H9 (cell line): Measurements from ENCODE around the gene CLK3. TPM values are rescaled to one million over a fixed set of nuclear protein-coding genes. Genes with fewer than 3 reads are reported as not detected.
"Not testable (repeated sequence)": the region's sequence is repeated elsewhere in the genome, so short reads cannot be mapped to it uniquely, and the experiment has no call there.

ENCODE experiments used
- DNase-seq: peaks from one replicate; pipeline ENCODE4 v3.0.0-alpha.2; 2017
- H2AFZ ChIP-seq: one replicate; pipeline ENCODE4 v1.6.1; 2013; ENCODE audit warnings: mild to moderate bottlenecking, low read length, control low read depth, moderate library complexity
- H2AK5ac ChIP-seq: 2 replicates; pipeline ENCODE4 v1.6.1; 2013; ENCODE audit warnings: low read length, control low read depth, mixed read lengths; ENCODE audit not compliant: insufficient read length
- H2BK120ac ChIP-seq: one replicate; pipeline ENCODE4 v1.6.1; 2013; ENCODE audit warnings: low read depth, mild to moderate bottlenecking, low read length, control low read depth, inconsistent platforms; ENCODE audit not compliant: poor library complexity, severe bottlenecking
- H2BK12ac ChIP-seq: 2 replicates; pipeline ENCODE4 v1.6.1; 2013; ENCODE audit warnings: low read length, control low read depth, mixed read lengths, low read depth; ENCODE audit not compliant: insufficient read length
- H2BK15ac ChIP-seq: 2 replicates; pipeline ENCODE4 v1.6.1; 2013; ENCODE audit warnings: low read depth, low read length, control low read depth
- H2BK20ac ChIP-seq: one replicate; pipeline ENCODE4 v1.6.1; 2013; ENCODE audit warnings: low read depth, mild to moderate bottlenecking, low read length, control low read depth, inconsistent platforms; ENCODE audit not compliant: poor library complexity, severe bottlenecking
- H2BK5ac ChIP-seq: 2 replicates; pipeline ENCODE4 v1.6.1; 2013; ENCODE audit warnings: low read length, control low read depth, mixed read lengths; ENCODE audit not compliant: insufficient read length
- H3K14ac ChIP-seq: 2 replicates; pipeline ENCODE4 v1.6.1; 2013; ENCODE audit warnings: low read length, control low read depth; ENCODE audit not compliant: insufficient read depth
- H3K18ac ChIP-seq: 2 replicates; pipeline ENCODE4 v1.6.1; 2013; ENCODE audit warnings: low read depth, mild to moderate bottlenecking, mixed read lengths, low read length, control low read depth; ENCODE audit not compliant: insufficient read length
- H3K23ac ChIP-seq: 2 replicates; pipeline ENCODE4 v1.6.1; 2013; ENCODE audit warnings: low read length, control low read depth, mixed read lengths, low read depth; ENCODE audit not compliant: insufficient read length
- H3K23me2 ChIP-seq: 2 replicates; pipeline ENCODE4 v1.6.1; 2013; ENCODE audit warnings: low read depth, mild to moderate bottlenecking, mixed read lengths, low read length, control low read depth; ENCODE audit not compliant: insufficient read length, poor library complexity, severe bottlenecking
- H3K27ac ChIP-seq: 2 replicates; pipeline ENCODE4 v1.5.1; 2013; ENCODE audit warnings: low read length, control low read depth, mixed read lengths, low read depth; ENCODE audit not compliant: insufficient read length
- H3K27me3 ChIP-seq: 2 replicates; pipeline ENCODE4 v1.6.1; 2013; ENCODE audit warnings: low read length, control low read depth, inconsistent platforms; ENCODE audit not compliant: insufficient read depth
- H3K4ac ChIP-seq: 2 replicates; pipeline ENCODE4 v1.6.1; 2013; ENCODE audit warnings: low read depth, mild to moderate bottlenecking, control low read depth, inconsistent platforms, low read length, moderate library complexity
- H3K4me1 ChIP-seq: 2 replicates; pipeline ENCODE4 v1.6.1; 2013; ENCODE audit warnings: low read length, control low read depth, inconsistent platforms; ENCODE audit not compliant: insufficient read depth
- H3K4me2 ChIP-seq: 2 replicates; pipeline ENCODE4 v1.6.1; 2013; ENCODE audit warnings: low read length, control low read depth, mixed read lengths; ENCODE audit not compliant: insufficient read length, insufficient read depth
- H3K56ac ChIP-seq: 2 replicates; pipeline ENCODE4 v1.6.1; 2013; ENCODE audit warnings: low read depth, mild to moderate bottlenecking, mixed read lengths, low read length, control low read depth; ENCODE audit not compliant: insufficient read length
- H3K79me1 ChIP-seq: 2 replicates; pipeline ENCODE4 v1.6.1; 2013; ENCODE audit warnings: low read depth, mild to moderate bottlenecking, moderate library complexity, low read length, control low read depth, inconsistent platforms; ENCODE audit not compliant: insufficient read depth, poor library complexity, severe bottlenecking
- H3K79me2 ChIP-seq: 2 replicates; pipeline ENCODE4 v1.6.1; 2013; ENCODE audit warnings: low read length, control low read depth, inconsistent platforms; ENCODE audit not compliant: insufficient read depth
- H3K9ac ChIP-seq: 2 replicates; pipeline ENCODE4 v1.6.1; 2013; ENCODE audit warnings: low read length, control low read depth, mixed read lengths; ENCODE audit not compliant: insufficient read length; ENCODE audit errors: extremely low read depth
- H3K9me3 ChIP-seq: one replicate; pipeline ENCODE4 v1.6.1; 2013; ENCODE audit warnings: low read depth, low read length, inconsistent platforms; ENCODE audit not compliant: control insufficient read depth
- H3T11ph ChIP-seq: one replicate; pipeline ENCODE4 v1.6.1; 2013; ENCODE audit warnings: mild to moderate bottlenecking, low read length, control low read depth, inconsistent platforms
- H4K20me1 ChIP-seq: one replicate; pipeline ENCODE4 v1.6.1; 2013; ENCODE audit not compliant: control insufficient read depth, insufficient read length, insufficient read depth
- H4K5ac ChIP-seq: 2 replicates; pipeline ENCODE4 v1.6.1; 2013; ENCODE audit warnings: low read depth, mild to moderate bottlenecking, mixed read lengths, low read length, control low read depth; ENCODE audit not compliant: insufficient read length
- H4K8ac ChIP-seq: replicated peaks from 2 replicates; pipeline ENCODE4 v1.6.1; 2013; ENCODE audit warnings: low read length, control low read depth, mixed read lengths, low read depth; ENCODE audit not compliant: insufficient read length
- H4K91ac ChIP-seq: 2 replicates; pipeline ENCODE4 v1.6.1; 2013; ENCODE audit warnings: low read depth, mild to moderate bottlenecking, moderate library complexity, mixed read lengths, low read length, control low read depth; ENCODE audit not compliant: insufficient read length
- H3K27ac Mint-ChIP-seq, 3 experiments: 2 replicates in 2 of 3; 3 replicates in 1 of 3; pipeline ENCODE4 v1.8.0; 2020 to 2021; ENCODE audit warnings: mixed read lengths in 3 of 3, mild to moderate bottlenecking in 1 of 3, moderate library complexity in 1 of 3
- H3K27me3 Mint-ChIP-seq: 2 replicates; pipeline ENCODE4 v1.8.0; 2021; ENCODE audit warnings: low read depth, mild to moderate bottlenecking, moderate library complexity, mixed read lengths
- H3K36me3 Mint-ChIP-seq, 3 experiments: 2 replicates in 2 of 3; 3 replicates in 1 of 3; pipeline ENCODE4 v1.8.0; 2020 to 2021; ENCODE audit warnings: low read depth in 3 of 3, mixed read lengths in 3 of 3; ENCODE audit not compliant: insufficient read depth in 1 of 3
- H3K4me1 Mint-ChIP-seq, 2 experiments: 2 replicates each; pipeline ENCODE4 v1.8.0; 2020; ENCODE audit warnings: mixed read lengths in 2 of 2
- H3K4me3 Mint-ChIP-seq, 2 experiments: 2 replicates in 1 of 2; 3 replicates in 1 of 2; pipeline ENCODE4 v1.8.0; 2020 to 2021; ENCODE audit warnings: mild to moderate bottlenecking in 2 of 2, mixed read lengths in 2 of 2, moderate library complexity in 1 of 2
- H3K9me3 Mint-ChIP-seq, 2 experiments: 2 replicates in 1 of 2; 3 replicates in 1 of 2; pipeline ENCODE4 v1.8.0; 2020; ENCODE audit warnings: mild to moderate bottlenecking in 2 of 2, mixed read lengths in 2 of 2, moderate library complexity in 1 of 2
- WGBS: extraction: QIAGEN DNeasy Blood & Tissue Kit; methylation state at CpG from one replicate; pipeline ENCODE4 v1.1.7; 2013; ENCODE audit warnings: missing lambda C conversion rate, low lambda C conversion rate, mixed read lengths; ENCODE audit not compliant: insufficient read length; ENCODE audit errors: extremely low coverage; 5-methylcytosine and 5-hydroxymethylcytosine counted together
- total RNA-seq: library from RNA; stranded (reverse); gene quantifications from 2 replicates; pipeline ENCODE4 v1.2.1, GENCODE V29; 2021

CLK3 gene
- total RNA-seq, 1 experiment from 2014 or later, result 40.8 TPM

GRCh38 chr15:74597146-74597705 lies 18.4 kb upstream of the CLK3 start:
- H2BK12ac ChIP-seq, H2BK5ac ChIP-seq, H3K14ac ChIP-seq, H4K20me1 ChIP-seq, H3K9me3 Mint-ChIP-seq, H3K23ac ChIP-seq, H3K4me2 ChIP-seq, H2BK15ac ChIP-seq, H3K27ac ChIP-seq, H2AK5ac ChIP-seq, H3K79me2 ChIP-seq, H3K4me1 ChIP-seq, H3K9me3 ChIP-seq, H3K23me2 ChIP-seq, H3K56ac ChIP-seq, H4K5ac ChIP-seq, H4K91ac ChIP-seq, H4K8ac ChIP-seq, H3K79me1 ChIP-seq, DNase-seq, H3T11ph ChIP-seq, H3K27me3 Mint-ChIP-seq, H2AFZ ChIP-seq, H3K27ac Mint-ChIP-seq, H3K9ac ChIP-seq, H3K18ac ChIP-seq, H3K4me3 Mint-ChIP-seq, H3K27me3 ChIP-seq, H3K4ac ChIP-seq, H2BK20ac ChIP-seq, H2BK120ac ChIP-seq: not testable (repeated sequence)
- Mint-ChIP-seq H3K4me1 (peaks cover 9 to 20% of the 10 kb centered on the region in 2 experiments), H3K36me3 (peaks cover 24 to 62% (median 58%) of the 10 kb centered on the region in 3 experiments)
- no CpG with 5 or more reads among the region's 16 CpGs for WGBS
